Measurements from ENCODE around the gene ADCY2. TPM values are rescaled to one million over a fixed set of nuclear protein-coding genes. Genes with fewer than 3 reads are reported as not detected.

ADCY2 gene
- total and polyA plus RNA-seq, 9 of the 15 experiments (the other 6 are each of a cell fraction or from before 2014, with no cell fraction given): 0.01 to 0.15 (median 0.03) TPM; not detected in 5

DNA sequence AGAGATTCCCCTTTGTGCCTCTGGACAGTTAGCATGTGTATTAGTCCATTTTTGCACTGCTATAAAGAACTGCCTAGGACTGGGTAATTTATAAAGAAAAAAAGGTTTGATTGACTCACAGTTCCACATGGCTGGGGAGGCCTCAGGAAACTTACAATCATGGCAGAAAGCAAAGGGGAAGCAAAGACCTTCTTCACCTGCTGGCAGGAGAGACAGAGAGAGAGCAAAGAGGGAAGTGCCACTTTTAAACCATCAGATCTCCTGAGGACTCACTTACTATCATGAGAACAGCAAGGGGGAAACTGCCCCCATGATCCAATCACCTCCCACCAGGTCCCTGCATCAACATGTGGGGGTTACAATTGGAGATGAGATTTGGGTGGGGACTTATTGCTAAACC, 449.0 kb downstream of the ADCY2 start (continued):
- no peak for TF ChIP-seq PRDM10 (IDR thresholded peaks at IDR 0.05; ENCODE audit: partially characterized antibody)
- no peak for TF ChIP-seq ZNF239 (CRISPR knock-in tag; IDR thresholded peaks at IDR 0.05)
- TF ChIP-seq CBX2 (IDR thresholded peaks at IDR 0.05; ENCODE audit: insufficient read depth, low read length, poor library complexity, severe bottlenecking): no peak
- TF ChIP-seq RFX5 (IDR thresholded peaks at IDR 0.05; ENCODE audit: low read depth, low read length): no peak
- no peak for TF ChIP-seq HNRNPK (IDR thresholded peaks at IDR 0.05; ENCODE audit: low read depth, low read length, poor library complexity, severe bottlenecking)
- TF ChIP-seq PPARD (CRISPR knock-in tag; IDR thresholded peaks at IDR 0.05): no peak

- WGBS (ENCODE audit: insufficient coverage, low coverage, missing lambda C conversion rate): 2% methylated on average over 7 of the region's 7 CpGs
- Histone ChIP-seq H3K9ac (ENCODE audit: insufficient read depth in 1 of 2, low read depth in 2 of 2, low read length in 2 of 2) (no peak overlapping the region), H3K9me3 (replicated peaks; ENCODE audit: control insufficient read depth, insufficient read depth, low read depth, low read length) (no peaks in the 10 kb centered on the region), H3K9me1 (ENCODE audit: control insufficient read depth, insufficient read depth, low read length) (no peaks in the 10 kb centered on the region), H4K20me1 (replicated peaks; ENCODE audit: control insufficient read depth, insufficient read depth, low read length) (no peaks in the 10 kb centered on the region), H3K4me3 (no peak overlapping the region), H3K27me3 (ENCODE audit: control insufficient read depth in 2 of 2, insufficient read depth in 2 of 2, low read length in 2 of 2) (peaks cover 16 to 30% of the 10 kb centered on the region in 2 experiments; a peak in 4 of 5 replicates), H3K4me2 (ENCODE audit: insufficient read depth, low read length) (no peak overlapping the region), H3K79me2 (ENCODE audit: control insufficient read depth, insufficient read depth, low read length) (no peaks in the 10 kb centered on the region), H3K4me1 (replicated peaks in 1 of 2; ENCODE audit: control insufficient read depth in 2 of 2, insufficient read depth in 2 of 2, low read length in 2 of 2) (peaks cover 0 to 4% of the 10 kb centered on the region in 2 experiments; a peak in 1 of 5 replicates), H3K27ac (ENCODE audit: extremely low read depth, low read depth, low read length) (no peak overlapping the region), H2AFZ (ENCODE audit: low read depth, low read length) (no peak overlapping the region), H3K36me3 (ENCODE audit: control insufficient read depth, insufficient read depth, low read length) (no peaks in the 10 kb centered on the region)
- ChIA-PET POLR2A (interaction anchor here (0.9 to 1.0 kb wide), 3 partner anchors 9 to 23 kb away, joined by 3 to 4 read pairs (median 3); no protein-coding TSS in a partner anchor), CTCF (ENCODE audit: low intra/inter-chr PET ratio) (no interaction called here)
- intact Hi-C loops (cut with micrococcal nuclease) (no loop called here), in situ Hi-C loops (cut with MboI) (no loop called here)
- DNase-seq (ENCODE audit: extremely low read depth in 1 of 4, low spot score in 3 of 4): no peak
- BruUV-seq (replicated peaks): no TSS peak
- FAIRE-seq: no peak
- no peak for ATAC-seq
- no peak for TF ChIP-seq TSC22D4 (tag; IDR thresholded peaks at IDR 0.05)
- no peak for TF ChIP-seq ELK3 (CRISPR knock-in tag; IDR thresholded peaks at IDR 0.05)
- no peak for TF ChIP-seq FUS (optimal IDR thresholded peaks at IDR 0.05; ENCODE audit: low read depth, low read length)
- no peak for TF ChIP-seq BMI1 (IDR thresholded peaks at IDR 0.05; ENCODE audit: low read length)
- TF ChIP-seq, protein P1, sequence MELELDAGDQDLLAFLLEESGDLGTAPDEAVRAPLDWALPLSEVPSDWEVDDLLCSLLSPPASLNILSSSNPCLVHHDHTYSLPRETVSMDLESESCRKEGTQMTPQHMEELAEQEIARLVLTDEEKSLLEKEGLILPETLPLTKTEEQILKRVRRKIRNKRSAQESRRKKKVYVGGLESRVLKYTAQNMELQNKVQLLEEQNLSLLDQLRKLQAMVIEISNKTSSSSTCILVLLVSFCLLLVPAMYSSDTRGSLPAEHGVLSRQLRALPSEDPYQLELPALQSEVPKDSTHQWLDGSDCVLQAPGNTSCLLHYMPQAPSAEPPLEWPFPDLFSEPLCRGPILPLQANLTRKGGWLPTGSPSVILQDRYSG (tag; conservative IDR thresholded peaks at IDR 0.05; ENCODE audit: low read depth): no peak
- no peak for TF ChIP-seq PCBP1 (IDR thresholded peaks at IDR 0.05; ENCODE audit: low read depth, low read length, poor library complexity, severe bottlenecking)
- TF ChIP-seq NELFE (IDR thresholded peaks at IDR 0.05; ENCODE audit: insufficient read depth, insufficient read length): no peak
- TF ChIP-seq SNRNP70 (optimal IDR thresholded peaks at IDR 0.05; ENCODE audit: low read depth, low read length): no peak
These were observed 449.6 kb downstream of the ADCY2 start for GRCh38 chr5:7845557-7845956.

Data from K562 (cell line).